Endothelial cell of umbilical vein (primary cell): ENCODE measurements around the gene CSF2. TPM values are rescaled to one million over a fixed set of nuclear protein-coding genes. Genes with fewer than 3 reads are reported as not detected.

Experiments
- BruUV-seq: library from RNA; stranded (reverse); fragments of 400-500 nt; replicated peaks from 2 replicates; lab custom pipeline; 2021; lab: Mats Ljungman, UMichigan
- CTCF ChIA-PET: fragments of 300-600, 350-600 bp; sonication (Branson Sonifier 250); formaldehyde crosslinking; loops from one replicate; lab custom pipeline; 2021; ENCODE audit warnings: antibody characterized with exemption, inconsistent platforms; lab: Charles Lee
- POLR2A ChIA-PET: fragments of 300-600, 350-600 bp; sonication (Branson Sonifier 250); formaldehyde crosslinking; loops from one replicate; lab custom pipeline; 2021; ENCODE audit warnings: antibody characterized with exemption, inconsistent platforms; lab: Charles Lee
- DNase-seq: peaks from one replicate; pipeline ENCODE4 v3.0.0-alpha.2; 2011; ENCODE audit warnings: low read depth, low spot score
- FAIRE-seq: peaks from 2 replicates; lab custom pipeline; 2011; peaks lifted over from hg19 to GRCh38; lab: Jason Lieb, UNC
- H2AFZ ChIP-seq: 2 replicates; pipeline ENCODE4 v1.6.0; 2012; ENCODE audit warnings: low read depth, low read length, control low read depth, inconsistent platforms
- H3K27ac ChIP-seq: 2 replicates; pipeline ENCODE4 v1.5.1; 2011; ENCODE audit warnings: low read depth, mild to moderate bottlenecking, control low read depth, low read length, moderate library complexity; ENCODE audit not compliant: insufficient read depth
- H3K27me3 ChIP-seq, 2 experiments: 2 replicates each; pipeline versions ENCODE4 v1.6.0 to v1.6.1; 2011; ENCODE audit warnings: low read length in 2 of 2, mixed read lengths in 1 of 2; ENCODE audit not compliant: control insufficient read depth in 2 of 2, insufficient read depth in 2 of 2
- H3K36me3 ChIP-seq, 2 experiments: 2 replicates in 1 of 2; 3 replicates in 1 of 2; pipeline ENCODE4 v1.5.1; 2011; ENCODE audit warnings: low read length in 2 of 2, mild to moderate bottlenecking in 1 of 2, moderate library complexity in 1 of 2; ENCODE audit not compliant: control insufficient read depth in 2 of 2, insufficient read depth in 2 of 2; ENCODE audit errors: extremely low read depth in 1 of 2
- H3K4me1 ChIP-seq: 3 replicates; pipeline ENCODE4 v1.5.1; 2011; ENCODE audit warnings: mild to moderate bottlenecking, low read length; ENCODE audit not compliant: control insufficient read depth, insufficient read depth; ENCODE audit errors: extremely low read depth
- H3K4me2 ChIP-seq: 2 replicates; pipeline ENCODE4 v1.6.1; 2011; ENCODE audit warnings: low read length, control low read depth, mixed read lengths; ENCODE audit not compliant: insufficient read depth
- H3K4me3 ChIP-seq, 3 experiments: fragments of 200-600 bp in 1 of 3; sonication (generic), shearing (Covaris generic) in 1 of 3; replicated peaks in 1 of 3; 2 replicates each; pipeline ENCODE4 v1.5.1; 2011 to 2016; ENCODE audit warnings: control low read depth in 3 of 3, low read length in 3 of 3, mild to moderate bottlenecking in 2 of 3, inconsistent platforms in 1 of 3, low read depth in 1 of 3, moderate library complexity in 1 of 3; ENCODE audit not compliant: insufficient read depth in 1 of 3
- H3K79me2 ChIP-seq: 2 replicates; pipeline ENCODE4 v1.6.0; 2012; ENCODE audit warnings: low read length, inconsistent platforms; ENCODE audit not compliant: control insufficient read depth, insufficient read depth
- H3K9ac ChIP-seq: replicated peaks from 2 replicates; pipeline ENCODE3; 2011; ENCODE audit warnings: low read length, control low read depth; ENCODE audit not compliant: insufficient read depth; ENCODE audit errors: extremely low read depth
- H3K9me1 ChIP-seq: replicated peaks from 3 replicates; pipeline ENCODE4 v1.6.0; 2011; ENCODE audit warnings: mild to moderate bottlenecking, low read length; ENCODE audit not compliant: control insufficient read depth, insufficient read depth; ENCODE audit errors: extremely low read depth
- H3K9me3 ChIP-seq: replicated peaks from 2 replicates; pipeline ENCODE4 v1.5.1; 2012; ENCODE audit warnings: low read length, inconsistent platforms; ENCODE audit not compliant: control insufficient read depth, insufficient read depth
- H4K20me1 ChIP-seq: replicated peaks from 2 replicates; pipeline ENCODE3; 2011; ENCODE audit warnings: mild to moderate bottlenecking, low read length; ENCODE audit not compliant: control insufficient read depth, insufficient read depth; ENCODE audit errors: extremely low read depth
- EZH2 ChIP-seq: IDR thresholded peaks from 2 replicates; pipeline ENCODE4 v1.6.1; 2012; ENCODE audit warnings: borderline replicate concordance, low read depth, mild to moderate bottlenecking, moderate library complexity, low read length, inconsistent platforms; ENCODE audit not compliant: severe bottlenecking
- FOS ChIP-seq: IDR thresholded peaks from 2 replicates; pipeline ENCODE4 v1.6.1; 2011; ENCODE audit warnings: mild to moderate bottlenecking, low read length, moderate library complexity, borderline replicate concordance; ENCODE audit not compliant: insufficient read depth
- GATA2 ChIP-seq: IDR thresholded peaks from 2 replicates; pipeline ENCODE4 v1.7.0; 2011; ENCODE audit warnings: low read depth, mild to moderate bottlenecking, moderate library complexity, mixed read lengths, low read length; ENCODE audit not compliant: insufficient read length, insufficient read depth
- JUN ChIP-seq: IDR thresholded peaks from 2 replicates; pipeline ENCODE4 v1.6.1; 2011; ENCODE audit warnings: borderline replicate concordance, low read depth; ENCODE audit not compliant: insufficient read length, insufficient read depth
- MYC ChIP-seq: IDR thresholded peaks from one replicate; pipeline ENCODE4 v1.6.1; 2011; ENCODE audit warnings: mild to moderate bottlenecking, low read depth, low read length
- POLR2A ChIP-seq: IDR thresholded peaks from 2 replicates; pipeline ENCODE4 v1.6.1; 2012; ENCODE audit warnings: low read depth, mild to moderate bottlenecking, control low read depth, low read length
- POLR2AphosphoS5 ChIP-seq: IDR thresholded peaks from 2 replicates; pipeline ENCODE4 v1.6.1; 2012; ENCODE audit warnings: low read depth, mild to moderate bottlenecking, control low read depth, low read length, moderate library complexity; ENCODE audit not compliant: insufficient read depth
- dilution Hi-C: fragments of 300-500 bp; cut with MboI; formaldehyde crosslinking; loops from one replicate; pipeline ENCODE4 v1.15.0; 2019; ENCODE audit warnings: low sequenced_read_pairs; ENCODE audit not compliant: extremely low pct_ligation_motif_present
- intact Hi-C: fragments of 100-400 bp; cut with micrococcal nuclease; formaldehyde crosslinking; loops from one replicate; pipeline ENCODE4 v1.10.0; 2022
- polyA plus RNA-seq, 4 experiments: library from polyadenylated mRNA; depleted of rRNA in 3 of 4; stranded (reverse) in 3 of 4; unstranded in 1 of 4; fragments of >200 nt; gene quantifications; 2 replicates each; pipeline versions ENCODE4 v1.2.1 to v1.2.3, GENCODE V29; 2011 to 2012; ENCODE audit warnings: missing spikeins in 1 of 4
- total RNA-seq: library from RNA; stranded (reverse); gene quantifications from 2 replicates; pipeline ENCODE4 v1.2.3, GENCODE V29; 2021
- TF ChIP-seq, protein P1 (sequence below), 2 donors: IDR thresholded peaks; 1 replicate in 1 of 2; 2 replicates in 1 of 2; pipeline ENCODE4 v1.5.1; 2011; ENCODE audit warnings: low read length in 2 of 2, mild to moderate bottlenecking in 2 of 2, moderate library complexity in 2 of 2, control low read depth in 1 of 2, inconsistent platforms in 1 of 2, low read depth in 1 of 2; ENCODE audit not compliant: insufficient read depth in 1 of 2; ENCODE audit errors: extremely low read depth in 1 of 2
- TF ChIP-seq, protein P2 (sequence below): IDR thresholded peaks from 2 replicates; pipeline ENCODE4 v1.6.1; 2011; ENCODE audit not compliant: insufficient read depth, insufficient read length

The CSF2 gene
- total and polyA plus RNA-seq, 2 donors (not counting 3 experiments of a cell fraction or from before 2014, with no cell fraction given): not detected

DNA sequence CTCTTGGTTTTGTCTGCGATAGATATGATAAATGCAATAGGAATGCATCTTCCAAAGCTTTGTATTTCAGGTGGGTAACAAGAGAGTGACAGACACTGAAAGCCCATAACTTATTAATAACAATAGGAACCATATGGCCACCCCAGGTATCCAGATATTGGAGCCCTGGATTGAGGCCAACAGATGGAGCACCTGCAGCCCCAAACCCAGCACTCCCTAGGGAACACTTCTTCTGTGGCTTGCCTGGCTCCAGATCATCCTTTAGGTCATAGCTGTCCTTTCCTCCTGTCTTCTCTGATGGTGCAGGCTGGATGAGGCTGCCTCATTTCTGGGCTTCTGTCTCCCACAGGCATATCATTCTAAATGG lies 18.2 kb upstream of the CSF2 start:
- DNase-seq (no peak), FAIRE-seq (no peak)
- Histone ChIP-seq H3K27ac (no peak overlapping the region), H3K4me2 (no peak overlapping the region), H4K20me1 (no peaks in the 10 kb centered on the region), H3K9me1 (no peaks in the 10 kb centered on the region), H3K27me3 (peaks cover 0 to 1% of the 10 kb centered on the region in 2 experiments), H2AFZ (no peak overlapping the region), H3K36me3 (no peaks in the 10 kb centered on the region), H3K9ac (no peak overlapping the region), H3K4me1 (no peaks in the 10 kb centered on the region), H3K9me3 (no peaks in the 10 kb centered on the region), H3K79me2 (no peaks in the 10 kb centered on the region), H3K4me3 (no peak overlapping the region)
- BruUV-seq: no TSS peak
- ChIA-PET POLR2A (no interaction called here), CTCF (interaction anchor here (1.9 kb wide), 1 partner anchor 8 kb away, joined by 4 read pairs; no protein-coding TSS in a partner anchor)
- intact Hi-C loops (no loop called here), dilution Hi-C loops (no loop called here)
- TF ChIP-seq FOS (no peak), MYC (no peak), EZH2 (no peak), GATA2 (no peak), POLR2AphosphoS5 (no peak), JUN (no peak), POLR2A (no peak)
- TF ChIP-seq, protein P1, sequence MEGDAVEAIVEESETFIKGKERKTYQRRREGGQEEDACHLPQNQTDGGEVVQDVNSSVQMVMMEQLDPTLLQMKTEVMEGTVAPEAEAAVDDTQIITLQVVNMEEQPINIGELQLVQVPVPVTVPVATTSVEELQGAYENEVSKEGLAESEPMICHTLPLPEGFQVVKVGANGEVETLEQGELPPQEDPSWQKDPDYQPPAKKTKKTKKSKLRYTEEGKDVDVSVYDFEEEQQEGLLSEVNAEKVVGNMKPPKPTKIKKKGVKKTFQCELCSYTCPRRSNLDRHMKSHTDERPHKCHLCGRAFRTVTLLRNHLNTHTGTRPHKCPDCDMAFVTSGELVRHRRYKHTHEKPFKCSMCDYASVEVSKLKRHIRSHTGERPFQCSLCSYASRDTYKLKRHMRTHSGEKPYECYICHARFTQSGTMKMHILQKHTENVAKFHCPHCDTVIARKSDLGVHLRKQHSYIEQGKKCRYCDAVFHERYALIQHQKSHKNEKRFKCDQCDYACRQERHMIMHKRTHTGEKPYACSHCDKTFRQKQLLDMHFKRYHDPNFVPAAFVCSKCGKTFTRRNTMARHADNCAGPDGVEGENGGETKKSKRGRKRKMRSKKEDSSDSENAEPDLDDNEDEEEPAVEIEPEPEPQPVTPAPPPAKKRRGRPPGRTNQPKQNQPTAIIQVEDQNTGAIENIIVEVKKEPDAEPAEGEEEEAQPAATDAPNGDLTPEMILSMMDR (IDR thresholded peaks at IDR 0.05; ENCODE audit: extremely low read depth in 1 of 2, insufficient read depth in 1 of 2, low read depth in 1 of 2, low read length in 2 of 2): no peak
- TF ChIP-seq, protein P2, sequence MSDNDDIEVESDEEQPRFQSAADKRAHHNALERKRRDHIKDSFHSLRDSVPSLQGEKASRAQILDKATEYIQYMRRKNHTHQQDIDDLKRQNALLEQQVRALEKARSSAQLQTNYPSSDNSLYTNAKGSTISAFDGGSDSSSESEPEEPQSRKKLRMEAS: no peak
